Femur (tissue), 1 donor: Measurements from ENCODE around the gene TALDO1.
A peak's percentile ranks its signal among the peaks of the same experiment; 100 is the strongest.

Experiments
- DNase-seq: peaks from one replicate; pipeline ENCODE4 v3.0.0-alpha.2; 2017

Gene TALDO1

DNA sequence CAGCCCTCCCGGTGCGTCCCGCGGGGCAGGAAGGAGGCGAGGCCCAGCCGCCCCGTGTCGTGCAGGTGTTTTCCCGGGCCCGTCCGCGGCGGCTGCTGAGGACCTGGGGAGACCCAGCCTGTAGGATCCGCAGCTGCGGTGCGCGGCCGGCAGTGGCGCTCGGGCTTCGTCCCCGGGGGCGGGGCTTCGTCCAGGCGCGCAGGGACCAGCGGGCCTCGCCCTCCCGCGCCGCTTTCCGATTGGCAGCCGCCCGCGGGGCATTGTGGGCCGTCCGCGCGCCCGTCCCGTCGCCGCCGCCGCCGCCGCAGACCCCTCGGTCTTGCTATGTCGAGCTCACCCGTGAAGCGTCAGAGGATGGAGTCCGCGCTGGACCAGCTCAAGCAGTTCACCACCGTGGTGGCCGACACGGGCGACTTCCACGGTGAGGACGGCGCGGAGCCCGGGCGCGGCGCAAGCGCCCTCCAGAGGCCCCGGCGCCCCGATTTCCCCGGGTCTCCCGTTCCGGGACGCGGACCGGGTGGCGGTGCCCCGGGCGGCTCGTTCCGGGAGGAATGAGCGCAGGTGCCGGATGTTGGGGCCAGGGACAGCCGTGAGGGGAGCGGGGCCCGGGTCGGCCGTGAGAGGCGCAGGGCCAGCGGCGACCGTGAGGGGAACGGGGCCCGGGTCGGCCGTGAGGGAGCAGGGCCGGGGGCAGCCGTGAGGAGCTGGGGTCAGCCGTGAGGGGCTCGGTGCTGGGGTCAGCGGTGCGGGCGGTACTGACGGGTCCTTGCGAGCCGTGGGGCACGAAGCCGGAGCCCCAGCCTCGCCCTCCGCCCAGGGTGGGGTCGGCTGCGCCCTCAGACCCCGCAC is at the start of gene TALDO1:
Gene TALDO1, plus strand, starts transcription at position 307 of the 849 bp plus-strand sequence. Its CDS starts 18 bp downstream, at position 325.
- peak; percentile 94 for DNase-seq

GRCh38 chr11:697811-698311 is 49.4 kb upstream of the TALDO1 start:
- DNase-seq = no peak

DNA sequence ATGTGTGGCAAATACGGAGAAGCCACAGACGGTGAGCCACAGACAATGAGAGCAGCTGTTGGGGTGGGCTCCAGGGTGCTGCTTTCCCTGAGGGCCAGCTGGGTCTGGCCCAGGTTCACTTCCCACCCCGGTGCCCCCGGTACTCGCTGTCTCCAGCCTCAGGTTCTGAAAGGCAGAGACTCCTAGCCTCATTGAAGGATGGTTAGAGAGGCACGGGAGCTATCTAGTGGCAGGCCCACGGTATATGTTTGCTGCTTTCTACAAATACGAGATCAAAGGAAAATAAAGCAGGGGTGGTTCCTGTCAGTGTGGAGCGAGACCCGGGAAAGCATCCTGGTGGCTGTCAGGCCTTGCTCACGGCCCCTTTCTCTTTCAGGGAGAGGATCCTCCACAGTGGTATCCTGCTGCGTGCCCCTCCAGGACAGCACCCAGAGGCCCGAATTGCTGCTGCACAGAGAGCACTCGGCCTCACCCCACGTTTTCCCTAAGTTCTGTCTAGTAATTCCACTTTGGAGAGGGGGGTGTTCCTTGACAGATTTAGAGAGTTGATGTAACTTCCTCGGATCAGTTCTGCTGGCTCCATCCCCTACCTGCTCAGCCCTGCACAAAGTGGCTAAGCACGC is 48.7 kb upstream of the TALDO1 start:
- no peak for DNase-seq

DNA sequence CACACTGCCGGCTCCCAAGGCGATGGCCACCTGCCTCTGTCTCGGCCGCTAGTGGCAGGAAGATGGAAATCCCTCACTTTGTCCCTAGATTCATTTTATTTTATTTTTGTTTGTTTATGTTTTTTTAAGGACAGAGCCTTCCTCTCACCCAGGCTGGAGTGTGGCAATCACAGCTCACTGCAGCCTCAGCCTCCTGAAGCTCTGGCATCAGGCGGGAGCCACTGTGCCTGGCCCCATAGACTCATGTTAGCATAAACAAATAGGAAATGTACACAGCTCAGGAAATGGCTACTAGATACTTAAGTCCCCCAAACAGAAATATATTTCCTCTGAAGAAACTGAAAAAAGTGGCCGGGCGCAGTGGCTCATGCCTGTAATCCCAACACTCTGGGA is 48.2 kb upstream of the TALDO1 start:
- no peak for DNase-seq

DNA sequence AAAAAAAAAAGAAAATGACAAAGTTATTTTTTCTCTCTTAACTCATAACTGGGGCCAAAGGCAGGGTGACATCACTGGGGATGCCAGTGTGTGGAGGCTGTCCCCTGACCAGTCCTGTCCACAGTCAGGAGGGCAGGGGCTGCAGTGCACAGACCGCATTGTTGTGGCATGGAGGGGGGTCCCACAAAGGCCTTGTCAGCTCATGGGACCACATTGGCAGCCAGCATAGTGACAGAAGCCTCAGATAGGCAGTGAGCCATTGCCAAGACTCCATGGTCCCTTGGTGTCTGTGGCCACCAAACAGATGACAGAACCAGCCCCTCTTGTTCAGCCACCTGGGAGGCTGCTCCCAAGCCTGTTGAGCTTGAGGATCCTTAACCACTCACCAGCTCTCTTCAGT is 47.5 kb upstream of the TALDO1 start:
- no peak for DNase-seq

DNA sequence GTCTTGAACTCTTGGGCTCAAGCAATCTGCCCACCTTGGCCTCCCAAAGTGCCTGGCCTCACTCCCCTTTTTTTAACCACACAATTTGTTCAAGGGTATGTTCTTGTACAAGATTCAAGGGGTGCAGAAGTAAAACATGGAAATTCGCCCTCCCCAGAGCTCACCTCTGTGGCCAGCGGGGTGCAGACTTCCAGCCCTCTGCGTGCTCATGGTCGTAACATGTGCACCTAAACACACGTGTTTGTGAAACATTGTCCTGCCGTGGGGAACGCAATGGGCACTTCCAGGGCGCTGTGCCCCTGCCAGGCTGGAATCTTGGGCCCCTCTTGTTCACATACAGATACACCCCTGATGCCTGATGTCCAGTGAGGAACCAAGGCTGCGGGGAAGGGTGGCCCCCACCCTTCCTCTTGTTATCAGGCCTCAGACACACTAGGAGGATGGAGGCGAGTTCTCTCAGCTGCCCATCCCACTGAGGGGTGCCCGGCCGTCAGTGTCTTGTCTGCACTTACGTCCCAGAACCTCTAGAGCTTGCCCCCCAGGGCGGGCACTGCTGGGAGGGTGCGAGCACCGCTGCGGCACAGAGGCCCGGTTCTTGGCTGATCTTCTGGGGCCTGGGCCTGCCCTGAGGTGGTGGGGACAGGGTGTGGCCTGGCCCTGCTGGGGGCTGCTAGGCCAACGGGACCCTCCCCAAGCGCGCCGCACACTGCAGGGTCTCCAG is 45.4 kb upstream of the TALDO1 start:
- DNase-seq = no peak

DNA sequence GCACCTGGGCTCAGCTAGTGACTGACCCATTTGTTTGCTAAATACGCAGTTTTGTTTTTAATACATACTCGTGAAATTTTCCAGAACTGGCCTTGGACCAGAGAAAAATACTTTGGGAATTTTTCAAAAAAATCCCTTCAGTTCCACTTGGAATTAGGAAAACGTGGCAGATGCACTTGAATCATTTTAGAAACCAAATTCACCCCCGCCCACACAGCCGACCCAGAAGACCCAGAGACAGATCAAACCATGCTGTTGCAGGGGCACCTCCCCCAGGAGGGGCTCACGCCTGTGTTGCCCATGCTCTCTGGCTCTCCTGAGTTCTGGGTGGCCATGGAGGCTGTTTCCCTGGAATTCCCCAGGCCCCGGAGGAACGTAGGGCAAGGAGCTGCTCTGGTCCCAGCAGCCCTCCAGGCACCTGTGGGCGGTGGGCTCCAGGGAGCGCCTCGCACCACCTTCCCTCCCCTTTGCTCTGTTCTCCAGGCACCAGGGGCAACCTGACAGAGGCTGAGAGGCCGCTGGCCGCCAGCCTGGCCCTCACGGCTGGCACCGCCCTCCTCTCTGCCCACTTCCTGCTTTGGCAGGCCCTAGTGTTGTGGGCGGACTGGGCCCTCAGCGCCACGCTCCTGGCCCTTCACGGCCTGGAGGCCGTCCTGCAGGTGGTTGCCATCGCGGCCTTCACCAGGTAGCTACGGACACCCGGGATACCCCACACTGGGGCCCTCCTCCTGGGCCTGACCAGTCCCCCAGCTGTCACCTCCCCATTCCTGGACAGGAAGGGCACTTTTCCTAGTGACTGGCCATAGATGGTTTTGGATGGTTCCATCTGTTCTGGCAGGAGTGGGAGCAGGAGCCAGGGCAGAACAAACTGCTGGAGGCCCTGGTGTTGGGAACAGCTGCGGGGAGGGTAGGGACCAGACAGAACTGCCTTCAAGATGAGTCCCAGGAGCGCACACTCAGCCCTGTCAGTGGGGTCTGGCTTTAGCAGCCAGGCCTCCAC is 44.5 kb upstream of the TALDO1 start:
- DNase-seq = peak; percentile 43

DNA sequence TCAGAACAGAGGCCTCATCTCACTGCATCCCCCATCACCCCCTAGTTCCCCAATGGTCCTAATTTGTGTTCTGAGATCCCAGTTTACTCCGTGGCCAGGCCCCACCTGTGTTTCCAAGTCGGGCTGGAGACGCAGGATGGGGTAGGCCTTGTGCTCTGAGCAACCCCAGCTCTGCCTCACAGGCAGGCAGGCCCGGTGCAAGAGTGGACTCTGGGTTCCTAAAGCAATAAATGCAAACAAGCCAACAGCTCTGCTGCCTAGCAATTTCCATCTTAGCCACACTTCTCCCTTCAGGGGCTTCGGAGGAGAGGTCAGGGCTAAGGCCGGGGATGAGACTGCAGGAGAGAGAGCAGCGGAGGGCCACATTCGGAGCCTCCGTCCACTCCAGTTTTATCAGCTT is 43.8 kb upstream of the TALDO1 start:
- no peak for DNase-seq

GRCh38 chr11:704228-704674 is 43.0 kb upstream of the TALDO1 start:
- DNase-seq = no peak

DNA sequence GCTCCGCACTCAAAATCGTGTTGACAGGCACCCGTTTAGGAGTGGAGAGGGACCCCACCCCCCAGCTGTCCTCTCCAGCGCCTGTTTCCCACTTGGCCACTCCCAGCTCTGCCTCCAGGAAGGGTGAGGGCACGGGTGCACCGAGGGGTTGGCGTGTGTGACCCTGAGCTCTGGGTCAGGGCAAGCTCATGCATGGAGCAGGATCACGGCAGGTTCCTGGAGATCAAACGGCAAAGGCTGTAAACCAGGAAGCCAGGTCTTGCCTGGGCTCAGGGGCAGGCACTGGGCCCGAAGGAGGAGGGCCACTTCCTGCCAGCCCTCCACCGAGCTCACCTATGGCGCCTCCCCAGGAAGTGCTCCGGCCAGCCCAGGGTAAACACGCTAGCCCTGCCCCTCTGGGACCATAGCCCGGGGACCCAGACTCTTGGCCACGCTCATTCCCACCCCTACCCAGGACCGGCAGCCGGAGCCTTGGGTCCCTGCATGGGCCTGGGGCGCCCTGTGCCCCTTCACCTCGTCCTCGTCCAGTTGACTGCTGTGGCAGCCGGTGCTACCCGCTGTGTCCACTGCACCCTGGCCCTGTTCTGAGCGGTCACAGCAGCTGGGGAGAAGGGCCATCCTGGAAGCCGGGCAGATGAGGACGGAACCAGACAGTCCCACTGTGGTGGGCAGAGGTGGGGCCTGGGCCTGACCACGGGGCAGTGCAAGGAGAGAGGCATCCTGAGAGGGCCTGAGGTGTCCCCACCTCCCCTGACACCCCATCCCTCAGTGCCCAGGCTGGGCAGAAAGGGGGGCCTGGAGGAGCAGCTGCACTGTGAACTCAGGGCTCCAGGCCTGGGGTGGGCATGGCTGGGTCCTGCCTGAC is 42.3 kb upstream of the TALDO1 start:
- DNase-seq = peak; percentile 25

DNA sequence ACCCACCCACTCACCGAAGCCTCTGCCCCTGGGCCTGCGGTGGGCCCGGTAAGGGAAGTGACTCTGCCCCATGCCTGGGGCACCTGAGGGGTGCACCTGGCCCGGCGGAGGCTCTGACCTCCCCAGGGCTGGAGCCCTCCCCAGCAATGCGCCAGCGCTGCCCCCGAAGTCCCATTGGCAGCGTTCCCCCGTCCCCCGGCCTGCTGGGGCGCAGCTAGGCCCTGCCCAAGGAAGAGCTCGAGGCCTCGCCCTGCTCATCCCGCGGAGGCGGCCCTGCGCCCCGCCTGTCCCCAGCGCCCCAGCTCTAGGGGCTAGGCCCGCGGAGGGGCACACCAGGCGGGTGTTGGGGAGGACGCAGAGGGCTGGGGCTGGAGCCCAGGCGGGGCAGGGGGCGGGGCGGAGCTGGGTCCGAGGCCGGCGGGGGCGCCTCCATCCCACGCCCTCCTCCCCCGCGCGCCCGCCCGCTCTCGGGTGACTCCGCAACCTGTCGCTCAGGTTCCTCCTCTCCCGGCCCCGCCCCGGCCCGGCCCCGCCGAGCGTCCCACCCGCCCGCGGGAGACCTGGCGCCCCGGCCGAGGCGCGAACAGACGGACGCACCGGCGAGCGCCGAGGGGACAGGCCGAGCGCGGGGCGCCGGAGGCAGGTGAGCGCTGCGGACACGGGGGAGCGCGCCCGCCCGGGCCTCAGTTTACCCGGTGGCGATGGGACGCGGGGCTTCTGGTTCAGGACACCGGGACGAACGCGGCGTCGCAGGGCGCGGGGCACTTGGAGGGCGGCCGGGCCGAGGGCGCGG is 41.4 kb upstream of the TALDO1 start, which contains the start of gene EPS8L2:
Gene EPS8L2, plus strand, starts transcription at position 586 of the 793 bp plus-strand sequence. CDS start 3,177 bp downstream, outside the sequence.
- DNase-seq = peak; percentile 17

DNA sequence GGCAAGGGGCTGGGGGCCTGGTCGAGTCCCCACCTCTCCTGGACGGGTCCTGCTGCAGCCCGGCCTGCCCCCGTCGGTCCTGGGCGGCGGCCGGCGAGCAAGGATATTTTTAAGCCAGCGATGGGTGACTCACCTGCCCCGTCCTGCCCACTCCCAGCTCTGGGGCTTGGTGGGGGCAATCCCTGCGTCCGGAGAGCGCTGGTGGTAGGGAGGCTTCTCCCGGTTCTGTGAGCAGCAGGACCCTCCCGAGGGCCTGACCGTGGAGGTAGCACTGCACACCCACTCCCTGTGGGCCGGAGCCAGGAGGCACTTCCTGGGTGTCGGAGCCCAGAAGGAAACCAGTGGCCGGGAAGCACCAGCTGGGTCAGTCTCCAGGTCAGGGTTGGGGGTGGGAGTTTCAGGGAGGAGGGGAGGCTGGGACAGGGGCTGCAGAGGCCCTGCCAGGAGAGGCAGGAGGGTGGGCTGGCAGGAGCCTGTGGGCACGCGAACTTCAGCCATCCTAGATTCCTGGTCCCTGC is 40.8 kb upstream of the TALDO1 start:
- DNase-seq = peak; percentile 34

- peak; percentile 25 for DNase-seq
These were observed 40.1 kb upstream of the TALDO1 start for GRCh38 chr11:706957-707816.

GRCh38 chr11:707817-708420 is 39.3 kb upstream of the TALDO1 start:
- peak; percentile 18 for DNase-seq

- DNase-seq = no peak
These were observed 38.8 kb upstream of the TALDO1 start for GRCh38 chr11:708511-708910.

DNA sequence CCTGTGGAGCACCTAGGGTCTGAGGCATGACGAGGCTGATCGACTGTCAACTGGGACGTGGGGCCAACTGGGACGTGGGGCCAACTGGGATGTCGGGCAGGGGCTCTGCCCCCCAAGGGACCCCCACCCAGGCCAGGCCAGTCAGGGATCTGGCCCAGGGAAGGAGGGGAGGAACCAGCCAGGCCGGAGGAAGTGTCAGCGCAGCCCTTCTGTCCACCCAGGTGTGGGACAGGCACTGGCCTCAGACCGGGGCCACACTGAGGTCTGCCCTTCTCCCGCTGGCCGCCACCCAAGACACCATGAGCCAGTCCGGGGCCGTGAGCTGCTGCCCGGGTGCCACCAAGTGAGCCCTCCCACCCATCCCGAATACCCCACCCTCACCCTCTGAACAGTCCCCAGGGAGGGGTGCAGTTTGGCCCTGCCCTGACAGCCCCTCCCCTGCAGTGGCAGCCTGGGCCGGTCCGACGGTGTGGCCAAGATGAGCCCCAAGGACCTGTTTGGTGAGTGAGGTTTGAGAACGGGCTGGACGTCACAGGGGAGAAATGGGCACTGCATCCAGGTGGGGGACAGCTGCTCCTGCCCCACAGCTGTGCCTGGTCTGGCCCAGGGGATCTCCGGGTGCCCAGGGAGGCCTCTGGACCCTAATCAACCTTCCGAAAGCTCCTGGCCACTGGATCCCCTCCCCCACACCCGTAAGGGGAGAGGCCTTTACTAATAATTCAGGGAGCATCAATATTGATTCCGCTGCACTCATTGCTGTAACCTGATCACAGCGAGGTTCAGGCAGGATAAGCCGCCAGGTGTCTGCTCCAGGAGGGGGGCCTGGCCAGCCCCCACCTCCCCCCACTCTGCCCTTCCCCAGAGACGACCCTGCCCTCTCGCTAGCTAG is 37.9 kb upstream of the TALDO1 start:
- peak; percentile 27 for DNase-seq

GRCh38 chr11:714436-714835 is 32.8 kb upstream of the TALDO1 start:
- DNase-seq = no peak
